HG02970 (cell line): ENCODE results near the gene HBA1.
"Not testable (repeated sequence)": the region's sequence is repeated elsewhere in the genome, so short reads cannot be mapped to it uniquely, and the experiment has no call there.

Experiments used
- ATAC-seq: cut with Tn5 transposase; IDR thresholded peaks from one replicate; pipeline ENCODE4 v1.9.1; 2021; ENCODE audit warnings: mild to moderate bottlenecking, moderate library complexity, moderate number of reproducible peaks; ENCODE audit not compliant: unreplicated experiment, low FRiP score

HBA1 gene

DNA sequence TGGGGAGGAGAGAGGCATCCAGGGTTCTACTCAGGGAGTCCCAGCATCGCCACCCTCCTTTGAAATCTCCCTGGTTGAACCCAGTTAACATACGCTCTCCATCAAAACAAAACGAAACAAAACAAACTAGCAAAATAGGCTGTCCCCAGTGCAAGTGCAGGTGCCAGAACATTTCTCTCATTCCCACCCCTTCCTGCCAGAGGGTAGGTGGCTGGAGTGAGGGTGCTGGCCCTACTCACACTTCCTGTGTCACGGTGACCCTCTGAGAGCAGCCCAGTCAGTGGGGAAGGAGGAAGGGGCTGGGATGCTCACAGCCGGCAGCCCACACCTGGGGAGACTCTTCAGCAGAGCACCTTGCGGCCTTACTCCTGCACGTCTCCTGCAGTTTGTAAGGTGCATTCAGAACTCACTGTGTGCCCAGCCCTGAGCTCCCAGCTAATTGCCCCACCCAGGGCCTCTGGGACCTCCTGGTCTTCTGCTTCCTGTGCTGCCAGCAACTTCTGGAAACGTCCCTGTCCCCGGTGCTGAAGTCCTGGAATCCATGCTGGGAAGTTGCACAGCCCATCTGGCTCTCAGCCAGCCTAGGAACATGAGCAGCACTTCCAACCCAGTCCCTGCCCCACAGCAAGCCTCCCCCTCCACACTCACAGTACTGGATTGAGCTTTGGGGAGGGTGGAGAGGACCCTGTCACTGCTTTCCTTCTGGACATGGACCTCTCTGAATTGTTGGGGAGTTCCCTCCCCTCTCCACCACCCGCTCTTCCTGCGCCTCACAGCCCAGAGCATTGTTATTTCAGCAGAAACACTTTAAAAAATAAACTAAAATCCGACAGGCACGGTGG, 2.3 kb upstream of the HBA1 start:
- ATAC-seq: not testable (repeated sequence)

DNA sequence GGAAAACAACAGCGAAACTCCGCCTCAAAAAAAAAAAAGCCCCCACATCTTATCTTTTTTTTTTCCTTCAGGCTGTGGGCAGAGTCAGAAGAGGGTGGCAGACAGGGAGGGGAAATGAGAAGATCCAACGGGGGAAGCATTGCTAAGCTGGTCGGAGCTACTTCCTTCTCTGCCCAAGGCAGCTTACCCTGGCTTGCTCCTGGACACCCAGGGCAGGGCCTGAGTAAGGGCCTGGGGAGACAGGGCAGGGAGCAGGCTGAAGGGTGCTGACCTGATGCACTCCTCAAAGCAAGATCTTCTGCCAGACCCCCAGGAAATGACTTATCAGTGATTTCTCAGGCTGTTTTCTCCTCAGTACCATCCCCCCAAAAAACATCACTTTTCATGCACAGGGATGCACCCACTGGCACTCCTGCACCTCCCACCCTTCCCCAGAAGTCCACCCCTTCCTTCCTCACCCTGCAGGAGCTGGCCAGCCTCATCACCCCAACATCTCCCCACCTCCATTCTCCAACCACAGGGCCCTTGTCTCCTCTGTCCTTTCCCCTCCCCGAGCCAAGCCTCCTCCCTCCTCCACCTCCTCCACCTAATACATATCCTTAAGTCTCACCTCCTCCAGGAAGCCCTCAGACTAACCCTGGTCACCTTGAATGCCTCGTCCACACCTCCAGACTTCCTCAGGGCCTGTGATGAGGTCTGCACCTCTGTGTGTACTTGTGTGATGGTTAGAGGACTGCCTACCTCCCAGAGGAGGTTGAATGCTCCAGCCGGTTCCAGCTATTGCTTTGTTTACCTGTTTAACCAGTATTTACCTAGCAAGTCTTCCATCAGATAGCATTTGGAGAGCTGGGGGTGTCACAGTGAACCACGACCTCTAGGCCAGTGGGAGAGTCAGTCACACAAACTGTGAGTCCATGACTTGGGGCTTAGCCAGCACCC, 1.2 kb upstream of the HBA1 start:
- ATAC-seq: no peak

DNA sequence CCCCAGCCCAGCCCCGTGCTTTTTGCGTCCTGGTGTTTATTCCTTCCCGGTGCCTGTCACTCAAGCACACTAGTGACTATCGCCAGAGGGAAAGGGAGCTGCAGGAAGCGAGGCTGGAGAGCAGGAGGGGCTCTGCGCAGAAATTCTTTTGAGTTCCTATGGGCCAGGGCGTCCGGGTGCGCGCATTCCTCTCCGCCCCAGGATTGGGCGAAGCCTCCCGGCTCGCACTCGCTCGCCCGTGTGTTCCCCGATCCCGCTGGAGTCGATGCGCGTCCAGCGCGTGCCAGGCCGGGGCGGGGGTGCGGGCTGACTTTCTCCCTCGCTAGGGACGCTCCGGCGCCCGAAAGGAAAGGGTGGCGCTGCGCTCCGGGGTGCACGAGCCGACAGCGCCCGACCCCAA, 474 bp upstream of the HBA1 start:
- not testable (repeated sequence) for ATAC-seq

DNA sequence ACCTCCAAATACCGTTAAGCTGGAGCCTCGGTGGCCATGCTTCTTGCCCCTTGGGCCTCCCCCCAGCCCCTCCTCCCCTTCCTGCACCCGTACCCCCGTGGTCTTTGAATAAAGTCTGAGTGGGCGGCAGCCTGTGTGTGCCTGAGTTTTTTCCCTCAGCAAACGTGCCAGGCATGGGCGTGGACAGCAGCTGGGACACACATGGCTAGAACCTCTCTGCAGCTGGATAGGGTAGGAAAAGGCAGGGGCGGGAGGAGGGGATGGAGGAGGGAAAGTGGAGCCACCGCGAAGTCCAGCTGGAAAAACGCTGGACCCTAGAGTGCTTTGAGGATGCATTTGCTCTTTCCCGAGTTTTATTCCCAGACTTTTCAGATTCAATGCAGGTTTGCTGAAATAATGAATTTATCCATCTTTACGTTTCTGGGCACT, 928 bp downstream of the HBA1 start:
- ATAC-seq: no peak

DNA sequence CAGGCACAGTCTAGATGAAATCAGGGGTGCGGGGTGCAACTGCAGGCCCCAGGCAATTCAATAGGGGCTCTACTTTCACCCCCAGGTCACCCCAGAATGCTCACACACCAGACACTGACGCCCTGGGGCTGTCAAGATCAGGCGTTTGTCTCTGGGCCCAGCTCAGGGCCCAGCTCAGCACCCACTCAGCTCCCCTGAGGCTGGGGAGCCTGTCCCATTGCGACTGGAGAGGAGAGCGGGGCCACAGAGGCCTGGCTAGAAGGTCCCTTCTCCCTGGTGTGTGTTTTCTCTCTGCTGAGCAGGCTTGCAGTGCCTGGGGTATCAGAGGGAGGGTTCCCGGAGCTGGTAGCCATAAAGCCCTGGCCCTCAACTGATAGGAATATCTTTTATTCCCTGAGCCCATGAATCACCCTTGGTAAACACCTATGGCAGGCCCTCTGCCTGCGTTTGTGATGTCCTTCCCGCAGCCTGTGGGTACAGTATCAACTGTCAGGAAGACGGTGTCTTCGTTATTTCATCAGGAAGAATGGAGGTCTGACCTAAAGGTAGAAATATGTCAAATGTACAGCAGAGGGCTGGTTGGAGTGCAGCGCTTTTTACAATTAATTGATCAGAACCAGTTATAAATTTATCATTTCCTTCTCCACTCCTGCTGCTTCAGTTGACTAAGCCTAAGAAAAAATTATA, 1.6 kb downstream of the HBA1 start:
- no peak for ATAC-seq

DNA sequence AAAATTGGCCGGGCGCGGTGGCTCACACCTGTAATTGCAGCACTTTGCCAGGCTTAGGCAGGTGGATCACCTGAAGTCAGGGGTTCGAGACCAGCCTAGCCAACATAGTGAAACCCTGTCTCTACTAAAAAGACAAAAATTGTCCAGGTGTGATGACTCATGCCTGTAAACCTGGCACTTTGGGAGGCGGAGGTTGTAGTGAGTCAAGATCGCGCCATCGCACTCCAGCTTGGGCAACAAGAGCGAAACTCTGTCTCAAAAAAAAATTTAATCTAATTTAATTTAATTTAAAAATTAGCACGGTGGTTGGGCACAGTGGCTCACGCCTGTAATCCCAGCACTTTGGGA, 2.2 kb downstream of the HBA1 start:
- no peak for ATAC-seq

DNA sequence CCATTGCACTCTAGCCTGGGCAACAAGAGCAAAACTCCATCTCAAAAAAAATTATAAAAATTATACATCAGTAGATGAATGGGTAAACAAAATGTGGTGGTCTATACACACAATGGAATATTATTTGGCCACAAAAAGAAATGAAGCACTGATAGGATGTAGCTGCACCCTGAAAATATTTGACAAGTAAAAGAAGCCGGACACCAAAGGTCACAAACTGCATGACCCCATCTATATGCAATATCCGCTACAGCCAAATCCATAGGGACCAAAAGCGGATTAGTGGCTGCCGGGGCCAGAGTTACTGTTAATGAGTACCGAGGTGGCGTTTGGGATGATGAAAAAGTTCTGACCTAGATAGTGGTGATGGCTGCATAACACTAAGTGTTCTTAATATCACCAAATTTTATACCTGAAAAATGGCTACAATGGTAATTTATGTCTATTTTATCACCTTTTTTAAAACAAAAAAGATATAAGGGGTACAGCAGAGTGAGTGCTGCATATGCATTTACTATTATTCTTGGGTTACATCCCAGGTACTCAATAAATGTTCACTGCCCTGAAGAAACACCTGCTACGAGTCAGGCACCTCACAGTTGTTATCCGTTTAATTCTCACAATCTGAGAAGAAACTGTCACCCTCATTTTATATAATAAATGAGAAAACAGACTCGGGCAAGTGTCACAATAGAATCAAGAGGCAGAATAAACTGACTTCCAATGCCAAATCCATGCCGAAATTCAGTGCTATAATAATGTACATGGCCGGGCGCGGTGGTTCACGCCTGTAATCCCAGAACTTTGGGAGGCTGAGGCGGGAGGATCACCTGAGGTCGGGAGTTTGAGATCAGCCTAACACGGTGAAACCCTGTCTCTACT, 3.0 kb downstream of the HBA1 start:
- ATAC-seq: no peak

DNA sequence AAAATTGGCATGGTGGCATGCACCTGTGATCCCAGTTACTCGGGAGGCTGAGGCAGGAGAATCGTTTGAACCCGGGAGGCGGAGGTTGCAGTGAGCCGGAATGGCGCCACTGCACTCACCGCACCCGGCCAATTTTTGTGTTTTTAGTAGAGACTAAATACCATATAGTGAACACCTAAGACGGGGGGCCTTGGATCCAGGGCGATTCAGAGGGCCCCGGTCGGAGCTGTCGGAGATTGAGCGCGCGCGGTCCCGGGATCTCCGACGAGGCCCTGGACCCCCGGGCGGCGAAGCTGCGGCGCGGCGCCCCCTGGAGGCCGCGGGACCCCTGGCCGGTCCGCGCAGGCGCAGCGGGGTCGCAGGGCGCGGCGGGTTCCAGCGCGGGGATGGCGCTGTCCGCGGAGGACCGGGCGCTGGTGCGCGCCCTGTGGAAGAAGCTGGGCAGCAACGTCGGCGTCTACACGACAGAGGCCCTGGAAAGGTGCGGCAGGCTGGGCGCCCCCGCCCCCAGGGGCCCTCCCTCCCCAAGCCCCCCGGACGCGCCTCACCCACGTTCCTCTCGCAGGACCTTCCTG, 3.7 kb downstream of the HBA1 start, which contains the start of gene HBQ1:
Gene HBQ1 (plus strand): TSS at position 359 of the 575 bp plus-strand sequence. CDS start 28 bp downstream, at position 387.
- no peak for ATAC-seq

DNA sequence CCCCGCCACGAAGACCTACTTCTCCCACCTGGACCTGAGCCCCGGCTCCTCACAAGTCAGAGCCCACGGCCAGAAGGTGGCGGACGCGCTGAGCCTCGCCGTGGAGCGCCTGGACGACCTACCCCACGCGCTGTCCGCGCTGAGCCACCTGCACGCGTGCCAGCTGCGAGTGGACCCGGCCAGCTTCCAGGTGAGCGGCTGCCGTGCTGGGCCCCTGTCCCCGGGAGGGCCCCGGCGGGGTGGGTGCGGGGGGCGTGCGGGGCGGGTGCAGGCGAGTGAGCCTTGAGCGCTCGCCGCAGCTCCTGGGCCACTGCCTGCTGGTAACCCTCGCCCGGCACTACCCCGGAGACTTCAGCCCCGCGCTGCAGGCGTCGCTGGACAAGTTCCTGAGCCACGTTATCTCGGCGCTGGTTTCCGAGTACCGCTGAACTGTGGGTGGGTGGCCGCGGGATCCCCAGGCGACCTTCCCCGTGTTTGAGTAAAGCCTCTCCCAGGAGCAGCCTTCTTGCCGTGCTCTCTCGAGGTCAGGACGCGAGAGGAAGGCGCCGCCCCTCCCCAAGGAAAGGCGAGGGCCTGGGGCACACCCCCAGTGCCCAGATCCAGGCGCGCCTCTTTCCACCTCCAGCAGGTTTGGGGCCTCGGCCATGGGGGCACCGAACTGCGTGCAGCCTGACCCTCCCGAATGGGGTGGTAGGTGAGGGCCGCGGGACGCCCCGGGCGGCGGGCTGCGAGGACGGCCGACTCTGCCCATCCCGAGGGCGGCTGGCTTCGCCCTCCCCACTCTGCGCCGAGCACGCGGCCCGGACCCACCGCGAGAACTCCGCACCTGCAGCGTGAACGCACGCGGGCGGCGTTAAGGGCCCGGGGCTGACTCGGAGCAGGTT, 4.4 kb downstream of the HBA1 start:
- ATAC-seq: no peak

DNA sequence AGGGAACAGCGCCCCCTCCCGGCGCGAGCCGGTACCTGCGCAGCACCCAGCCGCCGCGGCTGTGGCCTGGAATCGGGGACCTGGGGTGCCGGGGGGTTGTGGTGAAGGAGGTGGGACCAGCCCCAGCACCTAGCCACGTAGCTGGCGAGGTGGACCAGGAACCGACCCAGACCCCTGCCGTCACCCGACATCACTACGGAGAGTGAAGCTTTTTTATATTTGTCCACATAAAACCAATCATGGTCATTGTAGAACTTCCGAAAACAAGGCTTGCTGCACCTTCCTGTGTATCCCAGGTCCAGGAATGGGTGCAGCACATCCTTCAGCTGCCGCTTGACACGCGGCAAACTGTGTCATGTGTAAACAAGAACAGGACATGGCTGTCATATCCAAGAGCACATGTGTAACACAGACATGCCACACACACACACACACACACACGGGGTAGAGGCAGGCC, 5.1 kb downstream of the HBA1 start:
- ATAC-seq: no peak

DNA sequence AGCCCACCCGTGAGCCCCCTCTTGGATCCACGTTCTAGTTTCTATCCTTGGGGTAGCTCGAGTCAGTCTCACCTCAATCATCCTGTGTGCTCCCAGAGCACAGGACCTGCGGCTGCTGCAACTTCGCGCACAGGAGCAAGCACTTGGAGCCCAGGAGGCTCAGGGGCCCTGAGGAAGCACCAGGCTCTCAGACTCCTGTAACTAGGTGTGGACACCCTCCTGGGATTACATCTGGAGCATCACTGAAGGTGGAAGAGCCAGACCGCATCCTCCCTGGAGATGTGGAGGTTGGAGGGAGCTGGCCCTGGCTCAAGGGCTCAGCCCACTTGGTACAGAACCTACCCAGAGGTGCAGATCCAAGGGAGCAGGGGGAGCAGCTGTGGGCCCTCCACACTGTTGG, 6.5 kb downstream of the HBA1 start:
- ATAC-seq: no peak

DNA sequence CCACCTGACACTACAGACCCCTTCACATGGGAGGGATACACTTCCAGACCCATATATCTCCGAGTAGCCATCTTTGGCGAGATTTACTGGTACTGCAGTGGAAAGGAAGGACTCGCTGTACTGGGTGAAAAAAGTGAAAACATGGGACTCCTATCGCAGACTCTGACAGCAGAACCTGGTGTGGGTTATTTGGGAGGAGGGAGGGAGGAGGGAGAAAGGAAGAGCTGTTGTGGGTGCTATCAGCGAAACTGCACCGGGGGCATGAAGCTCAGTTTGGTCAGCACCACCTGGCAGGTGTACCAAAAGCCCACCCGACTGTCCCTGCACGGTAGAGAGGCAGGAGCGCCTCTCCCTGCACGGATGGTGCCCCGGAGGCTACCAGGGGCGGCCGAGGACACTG, 8.7 kb downstream of the HBA1 start:
- ATAC-seq: no peak

DNA sequence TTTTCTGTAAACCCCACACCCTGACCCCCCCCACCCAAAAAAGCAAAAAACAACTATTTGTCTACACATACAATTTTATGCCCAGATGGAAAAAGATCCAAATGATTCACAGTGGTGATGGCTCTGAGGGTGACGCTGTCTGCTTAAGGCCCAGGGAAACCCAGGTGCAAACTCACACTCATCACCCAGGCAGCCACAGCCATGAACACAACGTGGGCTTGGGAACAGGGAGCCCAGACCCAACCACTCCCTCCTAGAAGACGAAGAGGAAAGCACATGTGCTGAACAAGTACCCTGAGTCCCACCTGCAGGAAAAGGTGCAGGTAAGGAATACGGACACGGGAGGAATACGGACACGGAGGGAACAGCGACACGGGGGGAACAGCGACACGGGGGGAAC, 9.2 kb downstream of the HBA1 start:
- no peak for ATAC-seq

DNA sequence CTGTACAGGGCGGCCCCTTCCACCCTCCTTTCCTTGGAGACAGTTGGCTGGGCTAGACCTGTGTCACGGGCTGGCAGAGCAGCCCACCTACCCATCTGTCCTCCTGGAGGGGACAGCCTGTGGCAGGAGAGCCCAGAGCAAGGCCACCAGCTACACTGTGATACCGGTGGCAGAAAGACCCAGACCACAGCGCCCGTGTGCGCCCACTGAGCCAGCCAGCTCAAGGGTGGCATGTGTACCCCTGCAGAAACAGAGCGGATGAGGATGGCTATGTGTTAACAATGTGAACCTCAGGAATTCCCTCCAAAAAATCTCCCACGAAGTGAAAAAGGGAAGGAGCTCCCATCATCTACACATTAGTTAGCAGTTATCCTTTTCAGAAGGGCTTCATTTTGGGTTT, 10.8 kb downstream of the HBA1 start:
- ATAC-seq: no peak

DNA sequence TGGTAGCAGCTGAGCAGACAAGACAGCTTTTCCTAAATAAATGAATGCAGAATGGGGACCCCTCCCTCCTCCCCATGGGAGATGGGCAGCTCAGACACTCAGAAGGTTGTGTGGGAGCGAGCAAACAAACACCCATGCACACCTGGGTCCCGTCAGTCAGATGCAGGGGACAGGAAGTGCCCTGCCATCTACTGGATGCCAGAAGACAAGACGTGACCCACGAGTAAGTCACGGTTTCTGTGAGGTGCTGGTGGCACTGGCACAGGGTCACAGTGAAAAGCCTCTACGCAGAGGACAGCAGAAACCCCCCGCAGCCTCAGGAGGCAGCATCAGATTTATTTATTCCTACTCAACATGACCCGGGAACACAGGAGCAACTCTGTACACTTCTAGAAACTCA, 12.2 kb downstream of the HBA1 start:
- ATAC-seq: no peak

DNA sequence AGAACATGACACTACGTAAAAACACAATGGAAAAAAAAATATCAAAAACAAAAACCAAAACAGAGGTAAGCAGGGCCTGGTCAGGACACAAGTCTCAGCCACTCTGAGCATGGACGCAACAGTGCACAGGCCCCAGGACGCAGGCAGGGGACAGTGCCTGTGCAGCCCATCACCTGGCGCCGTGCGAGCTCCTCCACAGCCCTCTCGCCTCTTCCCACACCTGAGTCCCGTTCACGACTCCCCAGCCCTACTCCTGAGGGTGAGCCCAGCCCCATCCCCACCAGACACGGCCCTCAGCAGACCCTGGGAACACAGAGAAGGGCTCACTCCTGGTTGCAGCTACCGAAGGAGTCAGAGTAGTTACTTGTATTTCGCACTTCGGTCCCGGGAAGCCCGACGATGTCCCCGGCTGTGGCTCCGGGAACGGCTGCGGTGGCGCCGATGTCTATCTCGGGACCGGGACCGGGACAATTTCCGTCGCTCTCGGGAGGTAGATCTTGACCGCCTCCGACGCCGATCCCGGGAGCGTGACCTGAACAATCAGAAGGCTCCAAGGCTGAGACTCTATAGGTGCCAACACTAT, 13.2 kb downstream of the HBA1 start:
- no peak for ATAC-seq

DNA sequence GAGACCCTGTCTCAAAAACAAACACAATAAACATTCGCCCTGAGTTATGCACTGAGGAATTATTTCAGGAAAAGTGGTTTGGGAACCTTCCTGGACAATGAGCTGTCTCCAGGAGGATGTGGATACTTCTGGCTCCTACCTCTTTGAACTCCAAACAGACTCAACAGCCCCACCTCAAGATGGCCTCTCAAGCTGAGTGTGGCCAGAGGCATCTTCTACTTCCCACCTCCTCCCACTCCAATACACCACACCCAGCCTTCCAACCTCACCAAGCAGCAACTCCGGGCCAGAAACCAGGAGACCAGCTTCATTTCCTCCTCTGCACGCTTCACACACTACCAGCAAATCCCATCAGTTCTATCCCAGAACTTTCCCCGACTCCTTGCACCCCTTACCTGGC, 15.4 kb downstream of the HBA1 start:
- ATAC-seq: no peak

DNA sequence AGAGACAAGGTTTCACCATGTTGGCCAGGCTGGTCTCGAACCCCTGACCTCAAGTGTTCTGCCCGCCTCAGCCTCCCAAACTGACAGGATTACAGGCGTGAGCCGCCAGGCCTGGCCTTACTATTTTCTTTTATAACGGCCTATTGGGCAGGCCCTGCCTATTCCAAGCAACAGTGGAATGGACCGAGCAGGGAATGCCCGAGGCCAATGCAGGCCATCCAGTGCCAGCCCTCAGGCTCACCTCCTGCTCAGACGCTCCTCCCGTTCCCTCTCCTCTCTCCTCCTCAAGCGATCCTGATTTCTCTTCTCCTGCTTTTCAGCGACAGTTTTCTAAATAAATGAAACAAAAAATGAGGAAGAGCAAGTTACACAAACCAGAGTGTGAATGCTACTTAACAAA, 16.2 kb downstream of the HBA1 start:
- no peak for ATAC-seq
